Hepatocyte (in vitro differentiated cells): ENCODE data around the gene ATP13A1.

ENCODE experiments used
- EZH2 ChIP-seq: fragments of 200-600 bp; sonication (generic); IDR thresholded peaks from 2 replicates; pipeline ENCODE4 v1.6.1; 2016; ENCODE audit warnings: antibody characterized with exemption, mild to moderate bottlenecking, borderline replicate concordance
- EZH2phosphoT487 ChIP-seq: fragments of 200-600 bp; sonication (generic); IDR thresholded peaks from one replicate; pipeline ENCODE4 v1.6.1; 2018; ENCODE audit warnings: antibody characterized with exemption, mild to moderate bottlenecking, low read depth, moderate library complexity; ENCODE audit not compliant: unreplicated experiment, severe bottlenecking
- TF ChIP-seq, protein P1 (sequence below): fragments of 200-600 bp; sonication (generic); IDR thresholded peaks from 2 replicates; pipeline ENCODE4 v1.5.1; 2016; ENCODE audit warnings: antibody characterized with exemption, mild to moderate bottlenecking; ENCODE audit not compliant: poor library complexity

DNA sequence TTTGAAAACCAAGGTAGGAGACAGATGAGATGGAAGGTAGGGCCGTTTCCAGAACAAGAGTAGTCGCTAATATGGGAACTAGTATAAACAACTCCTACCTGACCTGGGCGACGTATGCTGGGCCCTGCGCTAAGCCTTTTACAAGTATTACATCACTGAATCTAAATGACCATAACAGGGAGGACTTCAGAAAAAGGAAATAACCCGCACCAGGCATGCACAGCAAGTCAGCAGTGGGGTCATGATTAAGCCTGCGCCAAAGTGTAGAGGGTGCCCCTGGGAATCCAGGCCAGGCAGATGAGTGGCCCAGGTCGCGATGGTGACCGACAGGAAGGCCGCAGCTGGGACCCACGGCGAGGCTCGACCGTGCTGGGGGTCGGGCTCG, 613 bp downstream of the ATP13A1 start:
- TF ChIP-seq, protein P1, sequence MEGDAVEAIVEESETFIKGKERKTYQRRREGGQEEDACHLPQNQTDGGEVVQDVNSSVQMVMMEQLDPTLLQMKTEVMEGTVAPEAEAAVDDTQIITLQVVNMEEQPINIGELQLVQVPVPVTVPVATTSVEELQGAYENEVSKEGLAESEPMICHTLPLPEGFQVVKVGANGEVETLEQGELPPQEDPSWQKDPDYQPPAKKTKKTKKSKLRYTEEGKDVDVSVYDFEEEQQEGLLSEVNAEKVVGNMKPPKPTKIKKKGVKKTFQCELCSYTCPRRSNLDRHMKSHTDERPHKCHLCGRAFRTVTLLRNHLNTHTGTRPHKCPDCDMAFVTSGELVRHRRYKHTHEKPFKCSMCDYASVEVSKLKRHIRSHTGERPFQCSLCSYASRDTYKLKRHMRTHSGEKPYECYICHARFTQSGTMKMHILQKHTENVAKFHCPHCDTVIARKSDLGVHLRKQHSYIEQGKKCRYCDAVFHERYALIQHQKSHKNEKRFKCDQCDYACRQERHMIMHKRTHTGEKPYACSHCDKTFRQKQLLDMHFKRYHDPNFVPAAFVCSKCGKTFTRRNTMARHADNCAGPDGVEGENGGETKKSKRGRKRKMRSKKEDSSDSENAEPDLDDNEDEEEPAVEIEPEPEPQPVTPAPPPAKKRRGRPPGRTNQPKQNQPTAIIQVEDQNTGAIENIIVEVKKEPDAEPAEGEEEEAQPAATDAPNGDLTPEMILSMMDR: no peak
- TF ChIP-seq EZH2phosphoT487 (no peak), EZH2 (no peak)
